Astrocyte of the hippocampus (primary cell): ENCODE measurements around the gene HERPUD1.
"Not testable (repeated sequence)": the region's sequence is repeated elsewhere in the genome, so short reads cannot be mapped to it uniquely, and the experiment has no call there.

Source experiments
- DNase-seq: peaks from one replicate; pipeline ENCODE4 v3.0.0; 2011; ENCODE audit warnings: low read depth, low spot score

Gene HERPUD1

GRCh38 chr16:56980201-56980535 is 48.2 kb downstream of the HERPUD1 start:
- no peak for DNase-seq

DNA sequence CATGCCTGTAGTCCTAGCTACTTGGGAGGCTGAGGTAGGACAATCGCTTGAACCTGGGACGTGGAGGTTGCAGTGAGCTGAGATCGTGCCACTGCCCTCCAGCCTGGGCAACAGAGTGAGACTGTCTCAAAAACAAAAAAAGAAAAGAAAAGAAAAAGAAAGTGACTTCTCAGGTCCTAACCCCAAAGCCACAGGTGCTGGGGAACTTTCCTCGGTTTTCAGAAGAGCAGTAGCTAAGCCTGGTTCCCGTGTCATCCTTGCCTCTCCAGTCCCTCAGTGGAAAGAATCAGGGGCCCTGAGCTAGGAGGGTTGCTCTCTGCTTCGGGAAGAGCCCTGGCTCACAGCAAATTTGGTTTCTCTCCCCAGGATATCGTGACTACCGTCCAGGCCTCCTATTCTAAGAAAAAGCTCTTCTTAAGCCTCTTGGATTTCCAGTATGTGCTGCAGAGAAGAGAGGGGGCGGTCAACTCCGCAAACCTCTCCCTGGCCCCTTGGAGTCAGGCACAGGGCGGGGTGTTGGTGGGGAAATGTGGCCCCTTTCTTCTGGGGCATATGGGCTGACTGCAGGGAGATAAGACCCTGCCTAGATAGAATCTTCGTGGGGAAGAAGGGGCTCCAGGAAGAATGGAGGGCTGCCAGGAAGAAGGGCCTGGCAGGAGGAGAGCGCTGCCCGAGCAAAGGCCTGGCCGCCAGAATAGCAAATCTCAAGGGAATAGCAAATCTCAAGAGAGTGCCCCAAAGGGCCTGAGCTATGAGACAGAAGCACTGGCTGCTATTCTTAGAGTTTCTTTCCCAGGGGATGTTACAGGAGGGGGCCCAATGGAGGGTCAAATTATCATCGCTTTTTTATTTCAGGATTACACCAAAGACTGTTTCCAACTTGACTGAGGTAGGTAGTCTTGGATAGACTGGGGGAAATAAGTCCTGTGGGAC is 49.1 kb downstream of the HERPUD1 start:
- DNase-seq: no peak

- DNase-seq: no peak
Observed at GRCh38 chr16:56981729-56982271, 49.9 kb downstream of the HERPUD1 start.

DNA sequence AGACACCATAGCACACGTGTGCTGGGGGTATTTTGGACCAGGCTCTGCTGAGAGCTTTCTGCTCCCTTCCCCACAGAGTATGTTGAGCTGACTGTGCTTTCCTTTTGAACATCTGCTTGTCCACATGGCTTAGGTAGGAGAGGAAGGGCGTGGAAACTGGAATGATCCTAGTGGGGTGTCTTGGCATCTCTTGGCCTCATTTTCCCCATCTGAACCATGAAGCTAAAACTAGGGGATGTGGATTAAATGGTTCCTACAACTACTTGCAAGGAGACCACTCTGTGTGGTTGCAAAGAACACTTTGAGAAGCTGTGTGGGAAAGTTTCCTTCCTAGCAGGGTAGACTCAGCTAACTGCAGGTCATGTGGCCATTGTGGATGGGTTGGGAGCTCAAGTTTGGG is 50.8 kb downstream of the HERPUD1 start:
- no peak for DNase-seq

GRCh38 chr16:56983211-56983751 is 51.3 kb downstream of the HERPUD1 start:
- no peak for DNase-seq

- no peak for DNase-seq
Observed at GRCh38 chr16:56984639-56985038, 52.7 kb downstream of the HERPUD1 start.

GRCh38 chr16:56985288-56985961 is 53.5 kb downstream of the HERPUD1 start:
- DNase-seq: peak; percentile 74

DNA sequence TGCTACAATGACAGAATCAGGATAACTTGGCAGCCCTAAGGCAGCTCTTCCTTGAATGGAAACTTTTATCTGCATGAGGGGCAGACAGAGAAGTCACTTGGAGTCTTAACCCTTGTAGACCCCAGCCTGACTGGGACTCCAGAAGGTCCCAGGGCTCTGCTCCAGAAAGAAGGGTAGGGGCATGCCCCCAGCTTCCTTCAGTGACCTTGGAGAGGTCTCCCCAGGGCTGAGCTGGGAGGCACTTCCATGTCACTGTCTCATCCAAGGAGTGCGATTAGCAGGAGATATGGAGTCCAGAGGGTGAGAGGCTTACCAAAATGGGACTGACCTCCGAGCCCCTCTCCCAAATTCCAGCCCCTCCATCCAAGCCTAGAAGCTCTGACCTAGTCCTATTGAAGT is 54.0 kb downstream of the HERPUD1 start:
- DNase-seq: no peak

DNA sequence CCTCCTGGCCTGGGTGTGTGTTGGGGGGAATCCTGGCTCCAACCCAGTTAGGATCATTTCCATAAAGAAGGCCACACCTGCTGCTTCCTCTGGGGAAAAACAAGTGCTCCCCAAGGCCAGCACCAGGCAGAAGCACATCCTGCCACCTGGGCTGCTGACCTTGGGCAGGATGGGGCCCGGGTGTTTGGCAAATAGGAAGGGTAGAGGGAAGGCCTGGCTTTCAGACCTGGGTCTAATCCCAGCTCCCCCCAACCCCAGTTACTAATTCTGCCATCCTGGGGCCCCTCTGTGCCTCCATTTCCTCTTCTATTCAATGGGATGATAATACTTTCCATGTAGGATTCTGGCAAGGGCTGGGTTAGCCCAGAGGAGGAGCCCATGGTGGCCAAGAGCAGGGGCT is 54.4 kb downstream of the HERPUD1 start:
- no peak for DNase-seq

GRCh38 chr16:56986908-56987307 is 55.0 kb downstream of the HERPUD1 start:
- DNase-seq: not testable (repeated sequence)

DNA sequence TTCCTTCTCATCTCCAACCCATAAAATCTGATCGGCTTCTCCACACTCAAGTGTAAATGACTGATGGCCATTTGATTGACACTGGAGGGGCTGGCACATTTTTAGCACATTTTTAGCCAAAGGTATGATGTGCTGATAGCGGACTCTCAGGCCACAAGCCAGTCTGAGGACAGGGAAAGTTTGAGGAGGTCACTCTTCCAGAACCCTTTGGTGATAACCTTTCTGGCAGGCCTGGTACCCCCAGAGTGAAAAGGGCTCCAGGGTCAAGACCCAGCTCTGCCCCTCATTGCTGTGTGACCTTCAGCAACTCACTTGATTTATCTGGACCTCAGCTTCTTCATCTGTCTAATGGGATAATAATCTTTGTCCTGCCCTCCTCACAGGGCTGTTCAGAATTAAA is 55.8 kb downstream of the HERPUD1 start:
- no peak for DNase-seq

- no peak for DNase-seq
Observed at GRCh38 chr16:56988161-56988947, 56.4 kb downstream of the HERPUD1 start.

DNA sequence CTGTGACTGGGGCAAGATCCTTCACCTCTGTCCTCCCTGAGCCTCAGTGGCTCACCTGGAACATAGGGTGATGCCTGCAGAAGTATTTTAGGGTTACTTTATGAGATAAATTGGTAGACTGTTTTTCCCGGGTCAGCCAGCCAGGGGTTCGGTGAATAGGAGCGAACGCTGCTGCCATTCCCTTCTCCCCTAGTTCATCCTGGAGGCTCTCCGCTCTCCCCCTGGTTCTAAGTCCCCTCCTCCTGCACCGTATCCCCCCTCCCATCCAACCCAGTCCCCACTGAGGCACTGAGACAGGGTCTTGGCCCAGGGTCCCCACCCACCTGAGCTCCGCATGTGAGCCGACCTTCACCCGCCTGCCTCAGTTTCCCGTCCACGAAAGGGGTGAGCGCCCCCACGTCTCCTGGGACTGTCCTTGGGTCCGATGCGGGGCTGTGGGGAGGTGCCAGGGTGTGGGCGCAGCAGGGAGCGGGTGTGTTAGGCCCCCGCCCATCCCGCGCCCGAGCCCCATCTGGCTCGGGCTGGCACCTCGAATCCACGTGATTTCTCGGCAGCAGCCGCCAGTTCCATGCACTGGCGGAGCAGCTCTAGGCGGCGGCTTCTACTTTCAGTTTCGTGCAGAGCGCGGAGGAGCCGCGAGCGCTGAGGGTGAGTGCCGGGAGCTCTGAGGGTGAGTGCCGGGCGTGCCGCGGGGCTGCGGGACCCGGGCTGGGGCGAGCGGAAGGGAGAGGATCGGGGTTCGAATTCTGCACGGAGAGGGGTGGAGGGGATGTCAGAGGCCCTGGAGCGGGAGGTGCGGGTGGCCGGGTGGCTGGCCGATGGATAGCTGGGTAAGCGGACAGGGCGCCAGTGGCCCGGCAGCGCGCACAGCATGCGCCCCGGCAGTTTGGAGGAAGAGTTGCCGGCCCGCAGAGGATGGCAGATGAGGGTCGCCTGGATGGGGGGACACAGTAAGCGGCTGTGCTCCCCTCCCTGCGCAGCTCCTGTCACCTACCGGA is 57.3 kb downstream of the HERPUD1 start, which contains the start of gene NLRC5:
NLRC5 (plus strand) TSS at position 610 of the 998 bp plus-strand sequence. CDS start 31,156 bp downstream, outside the sequence.
- peak; percentile 93 for DNase-seq

- DNase-seq: no peak
Observed at GRCh38 chr16:56989988-56990387, 58.0 kb downstream of the HERPUD1 start.

GRCh38 chr16:56990407-56991286 is 58.7 kb downstream of the HERPUD1 start:
- DNase-seq: no peak

DNA sequence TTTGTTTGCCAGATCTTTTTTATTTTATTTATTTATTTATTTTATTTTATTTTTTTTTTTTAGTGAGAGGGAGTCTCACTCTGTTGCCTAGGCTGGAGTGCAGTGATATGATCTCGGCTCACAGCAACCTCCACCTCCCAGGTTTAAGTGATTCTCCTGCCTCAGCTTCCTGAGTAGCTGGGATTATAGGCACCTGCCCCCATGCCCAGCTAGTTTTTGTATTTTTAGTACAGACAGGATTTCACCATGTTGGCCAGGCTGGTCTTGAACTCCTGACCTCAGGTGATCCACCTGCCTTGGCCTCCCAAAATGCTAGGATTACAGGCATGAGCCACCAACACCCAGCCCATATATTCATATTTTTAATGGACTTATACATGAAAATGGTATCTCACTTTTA is 60.5 kb downstream of the HERPUD1 start:
- not testable (repeated sequence) for DNase-seq

DNA sequence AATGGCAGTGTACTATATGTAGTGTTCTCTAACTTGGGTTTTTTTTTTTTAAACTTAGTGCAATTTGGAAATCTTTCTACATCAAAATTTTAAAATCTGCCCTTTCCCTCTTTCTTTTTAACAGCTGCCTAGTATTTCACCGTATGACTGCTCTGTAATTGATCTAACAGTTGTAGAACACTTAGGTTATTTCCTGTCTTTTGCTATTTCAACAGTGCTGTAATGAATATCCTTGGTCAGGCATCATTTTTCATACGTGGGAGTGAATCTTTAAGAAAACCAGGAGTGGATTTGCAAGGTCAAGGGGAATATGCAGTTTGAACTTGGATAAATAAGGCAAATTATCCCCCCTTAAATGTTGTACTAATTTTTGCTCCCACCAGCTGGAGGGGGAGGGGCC is 61.3 kb downstream of the HERPUD1 start:
- no peak for DNase-seq

DNA sequence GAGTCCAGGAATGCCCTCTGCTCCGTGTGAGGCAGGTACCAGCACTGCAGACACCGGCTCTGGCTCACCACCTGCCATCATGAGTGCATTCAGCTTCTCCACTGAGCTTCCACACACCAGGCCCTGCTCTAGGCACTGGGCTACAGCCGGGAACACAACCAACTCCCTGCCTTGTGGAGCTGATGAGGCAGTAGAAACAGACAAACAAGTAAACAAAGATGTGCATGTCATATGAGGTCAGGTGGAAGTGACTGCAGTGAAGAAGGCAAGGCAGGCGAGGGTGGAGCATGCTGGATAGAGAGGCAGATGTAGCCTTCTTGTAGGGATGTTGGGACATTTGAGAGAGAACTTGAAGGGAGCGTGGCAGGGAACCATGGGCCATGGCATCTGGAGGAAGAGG is 62.4 kb downstream of the HERPUD1 start:
- no peak for DNase-seq
